Ishikawa (cell line): ENCODE data around the gene RET.

ENCODE experiments used
- CREB1 ChIP-seq: IDR thresholded peaks from 2 replicates; pipeline ENCODE4 v1.6.1; 2012; ENCODE audit warnings: low read depth
- YY1 ChIP-seq: IDR thresholded peaks from 2 replicates; pipeline ENCODE4 v1.6.1; 2012; ENCODE audit warnings: low read depth

GRCh38 chr10:43078986-43079273 is 2.1 kb downstream of the RET start:
- no peak for TF ChIP-seq YY1
- no peak for TF ChIP-seq CREB1
